HG03457 (cell line): ENCODE results near the gene CABLES1.
"Not testable (repeated sequence)": the region's sequence is repeated elsewhere in the genome, so short reads cannot be mapped to it uniquely, and the experiment has no call there.

Experiments
- ATAC-seq: cut with Tn5 transposase; IDR thresholded peaks from one replicate; pipeline ENCODE4 v1.9.1; 2021; ENCODE audit warnings: moderate number of reproducible peaks; ENCODE audit not compliant: unreplicated experiment

Gene CABLES1

GRCh38 chr18:23141104-23141999, 6.1 kb downstream of the CABLES1 start:
- no peak for ATAC-seq

- ATAC-seq = no peak
Measured at GRCh38 chr18:23142251-23142929, 7.1 kb downstream of the CABLES1 start.

GRCh38 chr18:23143016-23143814, 7.9 kb downstream of the CABLES1 start:
- ATAC-seq = no peak

- ATAC-seq = no peak
Measured at GRCh38 chr18:23143815-23144261, 8.6 kb downstream of the CABLES1 start.

- no peak for ATAC-seq
Measured at GRCh38 chr18:23144640-23145039, 9.4 kb downstream of the CABLES1 start.

- ATAC-seq = no peak
Measured at GRCh38 chr18:23145621-23146020, 10.3 kb downstream of the CABLES1 start.

GRCh38 chr18:23146861-23147469, 11.7 kb downstream of the CABLES1 start:
- no peak for ATAC-seq

- no peak for ATAC-seq
Measured at GRCh38 chr18:23148382-23148781, 13.1 kb downstream of the CABLES1 start.

- ATAC-seq = no peak
Measured at GRCh38 chr18:23149570-23149969, 14.3 kb downstream of the CABLES1 start.

- ATAC-seq = no peak
Measured at GRCh38 chr18:23151414-23152099, 16.3 kb downstream of the CABLES1 start.

GRCh38 chr18:23154030-23154429, 18.7 kb downstream of the CABLES1 start:
- no peak for ATAC-seq

- no peak for ATAC-seq
Measured at GRCh38 chr18:23154823-23155500, 19.7 kb downstream of the CABLES1 start.

GRCh38 chr18:23155537-23155936, 20.3 kb downstream of the CABLES1 start:
- no peak for ATAC-seq

GRCh38 chr18:23156134-23156533, 20.8 kb downstream of the CABLES1 start:
- no peak for ATAC-seq

- no peak for ATAC-seq
Measured at GRCh38 chr18:23158058-23158457, 22.8 kb downstream of the CABLES1 start.

- ATAC-seq = not testable (repeated sequence)
Measured at GRCh38 chr18:23158884-23159283, 23.6 kb downstream of the CABLES1 start.

- ATAC-seq = no peak
Measured at GRCh38 chr18:23159344-23159743, 24.1 kb downstream of the CABLES1 start.

- ATAC-seq = no peak
Measured at GRCh38 chr18:23162473-23162872, 27.2 kb downstream of the CABLES1 start.

GRCh38 chr18:23163786-23164533, 28.7 kb downstream of the CABLES1 start:
- no peak for ATAC-seq
